ENCODE measurements around the gene ZCCHC7.

Gene ZCCHC7

GRCh38 chr9:37336150-37336549 is 215.8 kb downstream of the ZCCHC7 start:
- DNase-seq (ENCODE audit: low read depth in 2 of 2): no peak

GRCh38 chr9:37337301-37337890 is 217.0 kb downstream of the ZCCHC7 start:
- DNase-seq (ENCODE audit: low read depth in 2 of 2): no peak

DNA sequence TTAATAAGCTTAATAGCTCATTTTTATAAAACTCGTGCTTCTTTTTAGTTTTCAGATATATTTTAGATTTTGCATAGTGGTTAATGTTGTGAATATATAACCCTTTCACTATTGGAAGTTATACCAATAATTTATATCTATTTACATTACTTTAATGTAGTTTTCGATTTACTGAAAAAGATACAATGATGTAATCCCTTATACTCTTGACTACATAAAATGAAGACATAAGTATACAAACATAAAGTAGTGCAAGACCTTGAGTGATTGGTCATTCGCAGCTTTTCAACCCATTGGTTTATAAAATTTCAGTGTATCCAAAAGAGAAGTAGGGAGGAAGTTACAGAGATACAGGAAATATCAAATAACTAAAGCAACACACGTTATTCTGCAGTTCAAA is 217.8 kb downstream of the ZCCHC7 start:
- no peak for DNase-seq (ENCODE audit: low read depth in 2 of 2)

DNA sequence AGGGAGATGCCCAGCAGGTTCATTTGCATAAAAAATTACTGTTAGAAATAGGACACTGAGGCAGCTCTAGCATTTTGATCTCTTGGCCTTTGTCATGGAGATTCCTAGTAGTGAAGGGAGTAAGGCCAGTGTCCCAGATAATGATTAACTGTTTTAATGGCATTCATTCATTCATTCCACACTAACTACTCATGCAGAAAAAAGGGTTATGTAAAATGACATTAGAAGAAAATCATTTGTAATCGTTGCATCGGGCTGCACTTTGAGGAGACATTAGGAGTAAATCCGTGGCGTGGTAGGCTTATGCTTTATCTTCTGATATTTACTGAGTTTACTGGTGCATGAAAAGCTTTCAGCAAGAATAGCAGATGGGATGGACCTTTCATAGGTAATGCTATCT is 219.5 kb downstream of the ZCCHC7 start:
- DNase-seq (ENCODE audit: low read depth in 2 of 2): no peak

GRCh38 chr9:37340961-37341360 is 220.6 kb downstream of the ZCCHC7 start:
- DNase-seq (ENCODE audit: low read depth in 2 of 2): no peak

DNA sequence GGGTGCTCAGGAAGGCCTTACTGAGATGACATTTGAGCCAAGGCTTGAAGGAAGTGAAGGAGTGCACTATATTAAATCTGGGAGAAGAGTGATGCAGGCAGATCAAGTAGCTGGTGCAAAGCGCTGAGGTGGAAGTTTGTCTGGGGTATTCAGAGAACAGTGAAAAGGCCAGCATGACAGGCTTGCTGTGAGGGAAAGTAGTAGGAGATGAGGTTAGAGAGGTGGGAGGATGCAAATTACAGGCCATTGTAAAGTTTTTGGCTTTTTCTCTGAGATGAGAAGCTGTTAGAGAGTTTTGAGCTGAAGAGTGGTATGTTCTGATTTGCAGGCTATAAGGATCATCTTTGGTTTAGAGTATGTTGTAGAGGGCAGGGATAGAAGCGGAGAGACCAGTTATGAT is 221.3 kb downstream of the ZCCHC7 start:
- DNase-seq (ENCODE audit: low read depth in 2 of 2): no peak

DNA sequence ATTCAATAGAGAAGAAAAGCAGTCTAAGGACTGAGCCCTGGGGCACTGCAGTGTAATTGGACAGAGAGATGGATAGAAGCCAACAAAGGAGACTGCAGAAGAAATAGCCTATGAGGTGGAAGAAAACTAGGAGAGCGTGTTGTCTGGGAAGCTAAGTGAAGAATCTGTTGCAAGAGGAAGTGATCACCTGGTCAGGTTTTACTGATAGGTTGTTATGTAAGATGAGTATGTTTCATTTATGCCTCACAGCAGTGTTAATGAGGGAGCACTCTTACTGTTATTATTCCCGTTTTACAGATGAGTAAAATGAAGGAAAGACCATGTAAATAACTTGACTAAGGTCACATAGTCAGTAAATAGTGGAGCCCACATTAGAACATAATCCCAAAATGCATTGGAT is 222.1 kb downstream of the ZCCHC7 start:
- no peak for DNase-seq (ENCODE audit: low read depth in 2 of 2)

DNA sequence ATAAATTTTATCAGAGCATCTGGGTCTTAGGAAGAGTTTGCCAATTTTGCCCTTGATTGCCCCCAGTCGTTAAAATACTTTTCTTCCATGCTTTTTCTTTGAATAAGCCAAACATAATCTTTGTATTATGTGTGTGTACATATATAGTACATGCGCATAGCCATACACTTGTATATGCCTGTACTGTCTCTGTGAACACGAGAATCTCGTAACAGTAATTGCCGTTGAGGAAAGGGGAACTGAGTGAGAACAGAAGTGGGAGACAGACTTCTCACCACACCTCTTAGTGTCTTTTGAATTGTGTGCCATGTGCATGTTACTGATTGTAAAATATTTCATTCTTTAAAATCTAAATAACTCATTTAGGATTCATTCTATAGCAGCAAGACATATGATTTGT is 222.5 kb downstream of the ZCCHC7 start:
- no peak for DNase-seq (ENCODE audit: low read depth in 2 of 2)

GRCh38 chr9:37343724-37344123 is 223.3 kb downstream of the ZCCHC7 start:
- no peak for DNase-seq (ENCODE audit: low read depth in 2 of 2)

DNA sequence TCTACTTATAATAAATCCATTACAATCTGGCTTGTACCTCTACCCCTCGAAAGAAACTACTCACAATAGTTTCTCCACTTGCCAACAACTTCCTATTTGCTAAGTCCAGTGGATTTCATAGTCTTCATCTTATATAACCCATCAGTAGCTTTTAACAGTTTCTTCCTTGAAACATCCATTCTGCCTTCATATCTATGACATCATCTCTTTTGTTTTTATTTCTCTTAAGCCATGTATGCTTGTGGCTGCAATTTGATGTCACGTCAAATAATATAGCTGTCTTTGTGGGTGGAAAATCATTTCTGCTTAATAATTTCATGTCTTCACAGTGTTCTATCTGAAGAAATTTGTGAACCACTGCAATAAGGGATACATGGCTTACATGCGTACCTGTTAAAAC is 224.7 kb downstream of the ZCCHC7 start:
- no peak for DNase-seq (ENCODE audit: low read depth in 2 of 2)

GRCh38 chr9:37348917-37349316 is 228.5 kb downstream of the ZCCHC7 start:
- no peak for DNase-seq (ENCODE audit: low read depth in 2 of 2)

GRCh38 chr9:37350486-37351190 is 230.3 kb downstream of the ZCCHC7 start:
- no peak for DNase-seq (ENCODE audit: low read depth in 2 of 2)

DNA sequence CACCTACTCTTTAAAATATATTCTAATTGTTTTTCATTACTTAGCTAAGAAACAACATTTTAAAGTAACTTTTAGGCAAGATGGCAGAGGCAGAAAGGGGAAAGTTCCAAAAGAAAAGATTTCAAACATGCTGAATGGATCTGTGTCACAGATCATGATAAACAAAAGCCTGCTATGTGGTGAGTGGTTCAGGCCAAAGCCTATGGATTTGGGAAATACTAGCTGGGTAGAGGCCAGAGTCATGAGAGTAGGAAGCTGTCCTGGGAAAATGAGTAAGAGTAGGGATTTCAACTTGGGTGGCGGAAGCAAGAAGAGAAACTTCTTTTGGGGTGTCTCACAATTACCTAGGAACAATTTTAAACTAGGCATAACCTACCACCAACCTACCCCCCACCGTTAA is 233.4 kb downstream of the ZCCHC7 start:
- no peak for DNase-seq (ENCODE audit: low read depth in 2 of 2)

- DNase-seq (ENCODE audit: low read depth in 2 of 2): no peak
Measured at GRCh38 chr9:37362430-37362829, 242.1 kb downstream of the ZCCHC7 start.

DNA sequence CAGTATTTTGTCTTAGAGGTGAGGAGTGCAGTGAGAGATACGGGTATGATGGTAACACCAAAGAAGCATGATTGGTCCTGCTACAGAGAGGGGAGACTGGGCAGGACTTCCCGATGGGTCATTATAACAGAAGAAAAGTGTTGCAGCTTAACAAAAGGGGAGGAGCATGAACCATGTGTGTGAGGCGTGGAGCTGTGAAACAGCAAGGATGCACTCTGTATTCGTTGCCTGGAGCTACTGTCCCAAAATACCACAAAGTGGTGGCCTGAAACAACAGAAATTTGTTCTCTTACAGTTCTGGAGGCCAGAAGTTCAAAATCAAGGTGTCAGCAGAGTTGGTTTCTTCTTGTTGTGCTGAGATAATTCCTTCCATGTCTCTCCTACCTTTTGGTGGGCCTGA is 242.8 kb downstream of the ZCCHC7 start:
- DNase-seq (ENCODE audit: low read depth in 2 of 2): no peak

DNA sequence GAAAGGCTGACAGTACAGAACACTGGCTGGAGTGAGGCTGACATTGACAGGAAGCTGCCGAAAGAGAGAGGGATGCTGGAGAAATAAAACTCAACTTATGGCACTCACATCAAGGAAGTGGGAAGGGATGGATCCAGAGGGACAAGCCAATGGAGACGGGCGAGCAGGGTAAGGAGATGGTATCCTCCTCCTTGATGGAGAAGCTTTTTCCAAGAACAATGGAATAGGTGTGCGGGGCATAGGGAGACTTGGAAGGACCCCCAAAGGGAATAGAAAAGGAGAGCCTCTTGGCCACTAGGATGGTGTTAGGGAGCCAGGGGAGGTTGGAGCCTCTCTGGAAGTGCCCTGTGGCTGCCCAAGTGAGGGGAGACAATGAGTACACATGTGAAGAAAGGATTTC is 243.8 kb downstream of the ZCCHC7 start:
- DNase-seq (ENCODE audit: low read depth in 2 of 2): no peak

DNA sequence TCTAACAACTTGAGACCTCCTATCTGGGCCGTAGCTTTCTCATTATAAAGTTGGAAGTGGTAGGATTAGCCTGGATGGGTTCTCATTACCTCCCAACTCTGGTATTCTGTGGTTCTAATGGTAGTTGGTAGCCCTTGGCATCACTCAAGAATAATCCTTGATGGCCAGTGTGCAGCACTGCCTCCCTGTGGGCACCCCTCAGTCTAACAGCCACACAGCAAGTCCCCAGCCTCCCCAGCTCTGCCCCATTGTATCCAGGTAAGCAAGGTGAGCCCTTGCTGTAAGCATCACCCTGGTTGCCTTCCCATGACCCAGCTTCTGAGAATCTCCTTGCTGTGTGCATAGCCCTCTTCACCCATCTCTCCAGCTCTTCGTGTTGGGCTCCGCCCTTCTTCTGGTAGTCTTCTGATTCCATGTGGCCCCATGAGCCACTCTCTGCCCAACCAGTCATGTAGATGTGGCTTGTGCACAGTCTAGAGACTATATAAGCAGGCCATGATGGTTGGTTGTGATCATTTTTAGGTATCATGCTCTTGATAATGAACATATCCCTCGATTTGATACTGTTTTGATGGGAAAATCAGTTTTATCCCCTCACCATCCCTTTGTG is 244.5 kb downstream of the ZCCHC7 start:
- DNase-seq (ENCODE audit: low read depth in 2 of 2): no peak

- no peak for DNase-seq (ENCODE audit: low read depth in 2 of 2)
Measured at GRCh38 chr9:37369671-37370070, 249.3 kb downstream of the ZCCHC7 start.

GRCh38 chr9:37370282-37370681 is 249.9 kb downstream of the ZCCHC7 start:
- DNase-seq (ENCODE audit: low read depth in 2 of 2): no peak

DNA sequence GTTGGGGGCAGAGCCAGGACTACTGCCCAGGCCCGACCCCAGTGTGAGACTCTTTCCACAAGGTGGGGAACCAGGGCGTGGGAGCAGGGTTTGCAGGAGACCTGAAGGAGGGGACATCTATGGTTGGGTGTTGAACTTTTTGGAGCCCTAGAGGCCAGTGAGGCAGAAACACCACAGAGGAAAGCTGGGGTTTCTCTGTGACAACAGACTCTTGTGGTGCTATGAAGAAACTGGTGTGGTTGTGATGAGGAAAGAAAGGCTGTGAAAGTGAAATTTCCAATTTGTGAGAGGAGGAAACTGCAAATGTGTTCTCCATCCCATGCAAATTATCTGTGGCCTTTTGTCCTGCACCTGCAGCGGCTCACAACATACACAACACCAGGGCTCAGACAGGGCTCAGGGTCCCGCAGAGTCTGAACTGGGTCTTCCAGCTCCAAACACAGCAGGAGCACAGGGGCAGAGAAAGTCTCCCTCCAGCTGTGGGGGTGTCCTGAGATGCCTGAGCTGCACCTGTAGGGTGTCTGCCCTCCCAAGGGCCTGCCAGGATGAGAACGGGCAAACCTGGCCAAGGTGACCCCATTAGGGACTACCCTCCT is 250.7 kb downstream of the ZCCHC7 start:
- DNase-seq (ENCODE audit: low read depth in 2 of 2): no peak

GRCh38 chr9:37371565-37372464 is 251.4 kb downstream of the ZCCHC7 start:
- DNase-seq (ENCODE audit: low read depth in 2 of 2): no peak

DNA sequence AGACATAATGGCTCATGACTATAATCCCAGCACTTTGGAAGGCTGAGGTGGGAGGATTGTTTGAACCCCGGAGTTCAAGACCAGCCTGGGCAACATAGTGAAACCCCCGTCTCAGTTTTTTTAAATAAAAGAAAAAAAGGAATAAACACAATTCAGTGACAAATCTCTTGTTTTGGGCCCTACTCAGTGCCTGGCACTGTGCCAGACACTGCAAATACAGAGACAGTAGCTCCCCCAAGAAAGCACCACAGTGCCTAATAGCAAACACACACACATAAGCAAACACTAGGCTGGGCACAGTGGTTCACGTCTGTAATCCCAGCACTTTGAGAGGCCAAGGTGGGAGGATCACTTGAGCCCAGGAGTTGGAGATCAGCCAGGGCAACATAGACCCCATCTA is 252.5 kb downstream of the ZCCHC7 start:
- DNase-seq (ENCODE audit: low read depth in 2 of 2): no peak
